Epithelial cell of proximal tubule (primary cell): ENCODE measurements around the gene FOXO1. TPM values are rescaled to one million over a fixed set of nuclear protein-coding genes. Genes with fewer than 3 reads are reported as not detected.
"Not testable (repeated sequence)": the region's sequence is repeated elsewhere in the genome, so short reads cannot be mapped to it uniquely, and the experiment has no call there.

Experiments
- DNase-seq: peaks from one replicate; pipeline ENCODE4 v3.0.0-alpha.2; 2011; ENCODE audit warnings: low read depth
- H3K4me3 ChIP-seq: 2 replicates; pipeline ENCODE4 v1.5.1; 2011; ENCODE audit warnings: low read depth, mild to moderate bottlenecking, low read length
- total RNA-seq: library from RNA; depleted of rRNA; stranded (reverse); fragments of >200 nt; gene quantifications from 2 replicates; pipeline ENCODE4 v1.2.3, GENCODE V29; 2015
- TF ChIP-seq, protein P1 (sequence below): conservative IDR thresholded peaks from 2 replicates; pipeline ENCODE4 v1.5.1; 2012; ENCODE audit warnings: low read depth, mild to moderate bottlenecking, low read length

The FOXO1 gene
- total RNA-seq, 1 donor from 2014 or later: 6.3 TPM

- no peak for DNase-seq
- peak overlapping the region; percentile 91 for H3K4me3 ChIP-seq
- TF ChIP-seq, protein P1, sequence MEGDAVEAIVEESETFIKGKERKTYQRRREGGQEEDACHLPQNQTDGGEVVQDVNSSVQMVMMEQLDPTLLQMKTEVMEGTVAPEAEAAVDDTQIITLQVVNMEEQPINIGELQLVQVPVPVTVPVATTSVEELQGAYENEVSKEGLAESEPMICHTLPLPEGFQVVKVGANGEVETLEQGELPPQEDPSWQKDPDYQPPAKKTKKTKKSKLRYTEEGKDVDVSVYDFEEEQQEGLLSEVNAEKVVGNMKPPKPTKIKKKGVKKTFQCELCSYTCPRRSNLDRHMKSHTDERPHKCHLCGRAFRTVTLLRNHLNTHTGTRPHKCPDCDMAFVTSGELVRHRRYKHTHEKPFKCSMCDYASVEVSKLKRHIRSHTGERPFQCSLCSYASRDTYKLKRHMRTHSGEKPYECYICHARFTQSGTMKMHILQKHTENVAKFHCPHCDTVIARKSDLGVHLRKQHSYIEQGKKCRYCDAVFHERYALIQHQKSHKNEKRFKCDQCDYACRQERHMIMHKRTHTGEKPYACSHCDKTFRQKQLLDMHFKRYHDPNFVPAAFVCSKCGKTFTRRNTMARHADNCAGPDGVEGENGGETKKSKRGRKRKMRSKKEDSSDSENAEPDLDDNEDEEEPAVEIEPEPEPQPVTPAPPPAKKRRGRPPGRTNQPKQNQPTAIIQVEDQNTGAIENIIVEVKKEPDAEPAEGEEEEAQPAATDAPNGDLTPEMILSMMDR: no peak
These were observed 636 bp upstream of the FOXO1 start for GRCh38 chr13:40666933-40667621.

- peak overlapping the region; percentile 91 for H3K4me3 ChIP-seq
- TF ChIP-seq, protein P1: no peak
- no peak for DNase-seq
These were observed 1.1 kb downstream of the FOXO1 start for GRCh38 chr13:40665126-40666044.

GRCh38 chr13:40664350-40665125 is 1.9 kb downstream of the FOXO1 start:
- no peak for DNase-seq
- TF ChIP-seq, protein P1: no peak

GRCh38 chr13:40664100-40664349 is 2.4 kb downstream of the FOXO1 start:
- peak overlapping the region; percentile 91 for H3K4me3 ChIP-seq
- DNase-seq: not testable (repeated sequence)

More at GRCh38 chr13:40664350-40665125, 1.9 kb downstream of the FOXO1 start:
- H3K4me3 ChIP-seq: peak overlapping the region; percentile 91

- H3K4me3 ChIP-seq: peak overlapping the region; percentile 91
- TF ChIP-seq, protein P1: no peak
- DNase-seq: no peak
These were observed 3.6 kb downstream of the FOXO1 start for GRCh38 chr13:40662866-40663265.

DNA sequence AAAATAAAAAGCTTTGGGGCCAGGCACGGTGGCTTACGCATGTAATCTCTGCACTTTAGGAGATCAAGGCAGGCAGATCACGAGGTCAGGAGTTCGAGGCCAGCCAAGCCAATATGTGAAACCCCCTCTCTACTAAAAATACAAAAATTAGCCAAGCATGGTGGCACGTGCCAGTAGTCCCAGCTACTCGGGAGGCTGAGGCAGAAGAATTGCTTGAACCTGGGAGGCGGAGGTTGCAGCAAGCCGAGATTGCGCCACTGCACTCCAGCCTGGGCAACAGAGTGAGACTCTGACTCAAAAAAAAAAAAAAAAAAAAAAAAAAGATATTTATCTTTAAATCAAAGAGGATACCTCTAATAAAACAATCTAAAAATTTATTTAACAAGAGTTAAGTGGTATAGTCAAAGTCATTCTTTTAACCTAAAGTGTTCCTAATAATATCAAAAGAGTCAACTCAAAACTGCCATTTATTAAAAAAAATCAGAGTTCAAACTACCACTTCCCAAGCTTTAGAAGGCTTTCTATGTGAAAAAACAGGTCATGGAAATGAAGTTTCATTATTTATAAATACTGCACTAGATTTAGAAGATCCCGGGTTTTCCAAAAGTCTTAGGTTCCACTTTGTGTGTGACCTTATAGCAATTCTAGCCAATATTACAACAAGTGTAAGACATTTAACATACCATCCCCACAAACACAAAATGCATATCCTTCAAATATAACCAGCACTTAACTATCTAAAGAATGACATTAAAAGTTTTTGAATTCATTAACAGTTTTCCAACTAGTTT is 4.4 kb downstream of the FOXO1 start:
- TF ChIP-seq, protein P1: no peak
- H3K4me3 ChIP-seq: peak overlapping the region; percentile 91
- DNase-seq: no peak
